ENCODE measurements around the gene ATP10D.
A peak's percentile ranks its signal among the peaks of the same experiment; 100 is the strongest.

Gene ATP10D

DNA sequence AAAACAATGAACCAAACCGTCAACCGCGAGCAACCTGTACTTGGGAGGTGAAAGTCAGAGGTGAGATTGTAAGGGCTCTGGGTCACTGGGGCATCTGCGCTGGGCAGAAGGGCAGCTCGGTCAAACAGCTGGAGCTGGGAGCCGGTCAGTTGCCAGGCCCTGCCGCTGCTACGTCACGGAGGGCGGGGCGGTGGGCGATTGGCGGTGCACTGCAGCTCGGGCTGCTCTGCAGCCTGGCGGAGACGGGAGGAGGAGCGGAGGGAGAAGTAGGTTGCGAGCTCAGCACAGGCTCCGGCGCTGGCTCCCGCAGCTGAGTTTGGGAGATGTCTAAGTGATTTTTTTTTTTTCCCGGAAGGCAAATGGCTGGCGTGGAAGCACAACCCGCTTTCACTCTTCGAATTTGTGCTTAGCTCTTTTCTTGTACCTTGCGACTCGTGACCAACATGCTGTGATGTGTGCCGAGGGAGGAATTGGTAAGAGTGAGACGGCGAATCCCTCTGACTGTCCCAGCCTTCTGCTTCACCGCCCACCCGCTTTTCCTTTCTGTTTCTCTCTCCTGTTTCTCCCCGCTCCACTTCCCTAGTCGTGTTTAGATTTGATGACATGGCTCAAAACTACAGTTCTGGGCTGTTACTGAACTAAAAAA, at the start of gene ATP10D:
Gene ATP10D (plus strand): TSS at position 229 of the 646 bp plus-strand sequence. CDS start 27,266 bp downstream, outside the sequence.
- Histone ChIP-seq H3K4me3 (ENCODE audit: low read length) (peak within 1 kb of the TSS; percentile 53; the same call in 1 of the 2 replicates), H3K27ac (ENCODE audit: low read length) (no peak within 1 kb of the TSS), H3K4me1 (ENCODE audit: control insufficient read depth, insufficient read depth, low read length) (no peaks in the 10 kb centered on the region), H3K36me3 (ENCODE audit: control insufficient read depth, insufficient read depth, low read length) (no peaks in the 10 kb centered on the region), H3K9me3 (ENCODE audit: control insufficient read depth, insufficient read depth, low read length) (no peaks in the 10 kb centered on the region), H3K27me3 (ENCODE audit: control insufficient read depth, insufficient read depth, low read length) (no peaks in the 10 kb centered on the region)
- WGBS (ENCODE audit: insufficient coverage, insufficient read length): no CpG with 5 or more reads among the region's 34 CpGs
- DNase-seq (ENCODE audit: low read depth, low spot score): peak; percentile 60

DNA sequence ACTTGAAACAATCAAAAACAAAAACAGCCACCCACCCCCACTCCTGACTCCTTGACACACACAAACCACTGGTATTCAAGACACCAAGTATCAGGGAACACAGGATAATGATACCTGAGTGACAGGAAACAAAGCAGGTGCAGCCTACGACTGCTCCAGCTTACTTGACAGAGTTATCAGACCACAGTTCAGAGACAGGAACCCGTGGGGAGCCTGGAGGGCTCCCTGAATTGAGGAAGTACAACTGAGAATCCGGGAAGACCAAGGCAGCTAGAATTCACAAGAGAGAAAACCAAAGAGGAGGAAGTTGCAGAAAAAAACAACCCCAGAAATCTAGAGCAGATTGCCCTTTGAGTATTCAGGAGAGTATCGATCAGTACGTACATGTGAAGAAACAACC, 42.1 kb upstream of the ATP10D start:
- H3K4me1 ChIP-seq (ENCODE audit: control insufficient read depth, insufficient read depth, low read length): no peaks in the 10 kb centered on the region
- H3K27ac ChIP-seq (ENCODE audit: low read length): no peak overlapping the region
- no peak overlapping the region for H3K4me3 ChIP-seq (ENCODE audit: low read length)
- H3K36me3 ChIP-seq (ENCODE audit: control insufficient read depth, insufficient read depth, low read length): no peaks in the 10 kb centered on the region
- no CpG with 5 or more reads among the region's 5 CpGs for WGBS (ENCODE audit: insufficient coverage, insufficient read length)
- H3K9me3 ChIP-seq (ENCODE audit: control insufficient read depth, insufficient read depth, low read length): no peaks in the 10 kb centered on the region
- no peak for DNase-seq (ENCODE audit: low read depth, low spot score)
- H3K27me3 ChIP-seq (ENCODE audit: control insufficient read depth, insufficient read depth, low read length): no peaks in the 10 kb centered on the region

DNA sequence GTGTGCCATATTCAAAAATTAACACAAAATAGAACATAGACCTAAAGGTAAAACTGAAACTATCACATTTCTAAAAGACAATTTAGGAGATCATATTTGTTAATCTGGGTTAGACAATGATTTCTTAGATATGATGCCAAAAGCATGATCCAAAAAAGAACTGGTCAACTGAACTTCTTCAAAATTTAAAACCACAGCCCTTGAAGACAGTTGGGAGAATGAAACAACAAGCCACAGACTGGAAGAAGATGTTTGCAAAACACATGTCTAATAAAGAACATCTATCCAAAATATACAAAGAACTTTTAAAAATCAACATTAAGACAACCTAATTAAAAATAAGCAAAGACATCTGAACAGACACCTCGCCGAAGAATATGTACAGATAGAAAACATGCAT, 41.0 kb upstream of the ATP10D start:
- WGBS (ENCODE audit: insufficient coverage, insufficient read length): no CpG with 5 or more reads among the region's 2 CpGs

DNA sequence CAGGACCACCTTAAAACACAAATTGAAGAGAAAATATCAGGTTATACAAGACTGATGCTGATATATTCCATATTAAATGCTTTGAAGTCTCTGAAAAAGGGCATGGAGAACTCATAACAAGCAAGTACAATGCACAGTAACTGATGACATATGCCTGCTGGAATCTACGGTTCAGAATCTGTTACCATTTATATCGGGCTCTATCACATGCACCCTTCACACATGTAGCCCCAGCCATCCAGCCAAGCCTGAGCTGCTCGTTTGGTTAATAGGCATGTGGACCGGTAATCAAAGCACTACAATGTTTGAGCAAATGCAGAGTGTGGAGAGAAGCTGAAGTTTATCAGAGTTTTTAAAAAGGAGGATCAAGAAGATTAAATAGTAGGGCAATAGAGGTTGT, 33.4 kb upstream of the ATP10D start:
- no CpG with 5 or more reads among the region's 4 CpGs for WGBS (ENCODE audit: insufficient coverage, insufficient read length)
- Histone ChIP-seq H3K27me3 (ENCODE audit: control insufficient read depth, insufficient read depth, low read length) (no peaks in the 10 kb centered on the region), H3K9me3 (ENCODE audit: control insufficient read depth, insufficient read depth, low read length) (no peaks in the 10 kb centered on the region; the same call in 1 of the 2 replicates), H3K4me3 (ENCODE audit: low read length) (no peak overlapping the region), H3K36me3 (ENCODE audit: control insufficient read depth, insufficient read depth, low read length) (no peaks in the 10 kb centered on the region), H3K27ac (ENCODE audit: low read length) (no peak overlapping the region), H3K4me1 (ENCODE audit: control insufficient read depth, insufficient read depth, low read length) (no peaks in the 10 kb centered on the region)
- no peak for DNase-seq (ENCODE audit: low read depth, low spot score)

More for the DNA sequence above, 41.0 kb upstream of the ATP10D start:
- Histone ChIP-seq H3K27ac (ENCODE audit: low read length) (no peak overlapping the region), H3K36me3 (ENCODE audit: control insufficient read depth, insufficient read depth, low read length) (no peaks in the 10 kb centered on the region), H3K4me3 (ENCODE audit: low read length) (no peak overlapping the region), H3K27me3 (ENCODE audit: control insufficient read depth, insufficient read depth, low read length) (no peaks in the 10 kb centered on the region), H3K9me3 (ENCODE audit: control insufficient read depth, insufficient read depth, low read length) (no peaks in the 10 kb centered on the region), H3K4me1 (ENCODE audit: control insufficient read depth, insufficient read depth, low read length) (no peaks in the 10 kb centered on the region)
- no peak for DNase-seq (ENCODE audit: low read depth, low spot score)

DNA sequence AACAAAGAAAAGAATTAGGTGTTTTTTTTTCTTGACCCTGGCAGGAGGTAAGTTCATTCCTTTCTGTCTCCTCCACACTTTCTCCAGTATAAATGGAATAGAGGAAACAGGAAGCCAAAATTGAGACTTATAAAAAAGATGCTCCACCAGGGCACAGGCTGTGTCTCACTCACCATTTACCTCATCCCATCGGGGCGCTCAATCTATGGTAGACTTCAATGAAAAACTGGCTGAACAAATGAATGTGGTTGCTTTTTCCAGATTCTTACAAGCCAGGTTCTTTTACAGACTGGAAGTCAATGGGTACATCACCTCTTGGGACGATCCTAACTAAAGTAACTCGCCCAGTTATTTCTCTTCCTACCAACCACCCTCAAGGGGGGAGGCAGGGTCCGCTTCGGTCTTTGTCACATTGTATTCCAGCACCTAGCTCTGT, 22.3 kb upstream of the ATP10D start:
- Histone ChIP-seq H3K4me1 (ENCODE audit: control insufficient read depth, insufficient read depth, low read length) (no peaks in the 10 kb centered on the region), H3K36me3 (ENCODE audit: control insufficient read depth, insufficient read depth, low read length) (no peaks in the 10 kb centered on the region), H3K4me3 (ENCODE audit: low read length) (peak overlapping the region; percentile 52; the same call in 1 of the 2 replicates), H3K27me3 (ENCODE audit: control insufficient read depth, insufficient read depth, low read length) (no peaks in the 10 kb centered on the region), H3K27ac (ENCODE audit: low read length) (no peak overlapping the region), H3K9me3 (ENCODE audit: control insufficient read depth, insufficient read depth, low read length) (no peaks in the 10 kb centered on the region)
- DNase-seq (ENCODE audit: low read depth, low spot score): no peak
- WGBS (ENCODE audit: insufficient coverage, insufficient read length): no CpG with 5 or more reads among the region's 6 CpGs

DNA sequence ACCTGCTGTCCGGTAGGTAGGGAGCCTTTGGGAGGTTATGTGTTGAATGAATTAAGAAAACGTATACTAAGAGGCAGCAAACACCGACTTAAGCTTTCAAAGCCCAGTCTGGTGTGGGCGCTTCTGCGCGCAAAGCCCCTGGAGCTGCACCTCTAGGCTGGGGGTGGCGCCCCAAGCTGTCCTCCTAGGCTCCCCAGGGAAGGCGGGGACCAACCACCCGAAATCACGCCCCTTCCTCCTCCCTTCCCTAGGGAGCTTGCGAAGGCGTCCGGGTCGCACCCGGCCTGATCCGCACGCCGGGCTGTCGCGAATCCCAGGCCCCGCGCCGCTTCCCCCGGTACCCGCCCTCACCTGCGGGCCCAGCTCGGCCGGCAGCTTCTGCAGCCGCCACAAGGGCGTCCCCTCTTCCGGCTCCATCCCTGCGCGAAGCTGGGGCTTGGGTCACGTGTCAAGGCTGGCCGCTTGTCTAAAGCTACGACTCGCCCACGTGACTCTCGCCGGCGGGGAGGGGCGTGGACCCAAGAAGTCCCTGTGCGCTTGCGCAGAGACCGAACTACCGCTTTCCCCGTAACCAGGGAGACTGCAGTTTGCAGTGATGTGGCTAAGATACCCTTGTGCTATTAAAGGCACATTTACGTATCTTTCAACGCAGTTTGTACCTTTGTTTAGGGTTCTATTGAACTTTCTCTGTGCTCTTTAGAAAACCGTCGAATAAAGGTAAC, 21.7 kb upstream of the ATP10D start, which contains the start of gene COMMD8:
Gene COMMD8 (minus strand): TSS at position 468 of the 722 bp plus-strand sequence. CDS start 51 bp downstream, at position 417.
- H3K4me3 ChIP-seq (ENCODE audit: low read length): peak within 1 kb of the TSS; percentile 52; the same call in 1 of the 2 replicates
- no peak within 1 kb of the TSS for H3K27ac ChIP-seq (ENCODE audit: low read length)
- DNase-seq (ENCODE audit: low read depth, low spot score): peak; percentile 96
- WGBS (ENCODE audit: insufficient coverage, insufficient read length): no CpG with 5 or more reads among the region's 51 CpGs
- H3K36me3 ChIP-seq (ENCODE audit: control insufficient read depth, insufficient read depth, low read length): no peaks in the 10 kb centered on the region
- H3K9me3 ChIP-seq (ENCODE audit: control insufficient read depth, insufficient read depth, low read length): no peaks in the 10 kb centered on the region
- no peaks in the 10 kb centered on the region for H3K27me3 ChIP-seq (ENCODE audit: control insufficient read depth, insufficient read depth, low read length)
- no peaks in the 10 kb centered on the region for H3K4me1 ChIP-seq (ENCODE audit: control insufficient read depth, insufficient read depth, low read length)

DNA sequence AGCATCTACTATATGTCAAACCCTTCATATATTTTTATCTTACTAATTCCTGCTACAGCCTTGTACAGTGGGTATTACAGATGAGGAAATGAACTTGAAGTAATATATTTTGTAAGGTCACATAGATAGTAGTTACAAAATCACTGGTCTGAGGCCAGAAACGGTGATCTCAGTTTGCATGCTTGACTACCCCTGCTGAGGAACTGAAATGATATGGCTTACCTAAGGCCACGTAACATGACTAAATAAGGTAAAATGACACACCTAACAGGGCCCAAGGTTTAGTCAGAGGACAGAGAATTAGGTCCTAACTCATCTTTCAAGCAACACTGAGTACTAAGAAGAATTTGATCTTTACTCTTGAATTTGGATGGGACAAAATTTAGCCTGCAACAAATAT, 20.1 kb upstream of the ATP10D start:
- no peak for DNase-seq (ENCODE audit: low read depth, low spot score)

DNA sequence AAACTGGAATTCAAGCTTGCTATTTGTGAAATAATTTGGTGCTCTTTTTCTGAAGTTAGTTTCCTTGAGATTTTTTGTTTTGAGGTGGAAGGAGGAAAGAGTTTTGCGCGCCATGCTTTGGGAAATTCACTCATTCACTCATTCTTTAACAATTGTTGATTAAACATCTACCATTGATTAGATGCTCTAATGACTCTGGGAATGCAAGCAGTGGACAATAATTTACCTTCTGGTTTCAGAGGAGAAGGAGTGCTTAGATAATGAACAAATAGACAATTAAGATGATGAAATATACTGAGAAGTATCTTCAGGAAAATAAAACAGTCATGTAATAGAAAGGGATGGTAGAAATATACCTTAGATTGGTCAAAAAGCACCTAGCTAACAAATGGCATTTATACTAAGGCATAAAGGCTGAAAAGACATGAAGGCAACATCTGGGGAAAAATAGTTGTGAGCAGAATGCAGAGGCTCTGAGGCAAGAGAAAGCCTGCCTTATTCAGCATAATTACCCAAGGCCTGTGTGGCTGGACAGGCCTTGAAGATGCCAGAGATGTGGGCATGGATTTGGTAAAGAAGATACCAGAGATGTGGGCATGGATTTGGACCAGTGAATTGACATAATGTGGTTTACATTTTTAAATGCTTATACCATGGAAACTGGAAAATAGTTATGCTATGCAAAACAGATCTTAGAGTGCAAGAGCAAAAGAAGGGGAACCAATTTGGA, 18.9 kb upstream of the ATP10D start:
- WGBS (ENCODE audit: insufficient coverage, insufficient read length): no CpG with 5 or more reads among the region's 2 CpGs
- H3K27me3 ChIP-seq (ENCODE audit: control insufficient read depth, insufficient read depth, low read length): no peaks in the 10 kb centered on the region

More for the DNA sequence above, 20.1 kb upstream of the ATP10D start:
- H3K36me3 ChIP-seq (ENCODE audit: control insufficient read depth, insufficient read depth, low read length): no peaks in the 10 kb centered on the region
- no CpG with 5 or more reads among the region's 2 CpGs for WGBS (ENCODE audit: insufficient coverage, insufficient read length)
- H3K4me1 ChIP-seq (ENCODE audit: control insufficient read depth, insufficient read depth, low read length): no peaks in the 10 kb centered on the region
- no peaks in the 10 kb centered on the region for H3K9me3 ChIP-seq (ENCODE audit: control insufficient read depth, insufficient read depth, low read length)
- H3K27ac ChIP-seq (ENCODE audit: low read length): no peak overlapping the region
- H3K27me3 ChIP-seq (ENCODE audit: control insufficient read depth, insufficient read depth, low read length): no peaks in the 10 kb centered on the region
- H3K4me3 ChIP-seq (ENCODE audit: low read length): no peak overlapping the region

DNA sequence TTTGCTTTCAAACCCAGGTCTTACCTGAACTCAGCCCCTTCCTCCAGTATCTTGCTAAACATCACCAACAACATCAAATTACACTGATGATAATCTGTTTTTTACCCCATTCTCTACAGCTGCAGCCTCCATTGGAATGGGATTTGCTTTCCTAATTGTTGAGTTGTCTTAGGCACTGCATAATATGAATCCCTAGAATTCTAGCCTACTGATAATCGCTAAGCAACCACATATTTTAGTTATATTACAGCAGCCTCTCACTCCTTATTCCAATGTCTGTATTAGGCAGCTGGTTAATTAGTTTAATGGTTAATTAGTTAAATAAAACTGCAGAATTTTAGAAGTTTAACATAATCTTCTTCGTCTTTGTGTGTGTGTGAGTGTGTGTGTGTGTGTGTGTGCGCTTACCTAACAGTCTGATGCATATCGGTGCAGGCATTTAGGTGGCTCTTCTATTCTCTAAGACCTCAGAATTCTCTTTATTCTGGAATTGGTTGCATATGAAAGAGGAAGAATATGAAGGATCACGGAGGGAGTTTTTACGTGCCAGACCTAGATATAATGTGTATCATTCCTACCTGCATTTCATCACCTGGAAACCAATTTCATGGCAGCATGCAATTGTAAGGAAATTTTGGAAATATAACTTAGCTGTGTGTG, 16.2 kb upstream of the ATP10D start:
- Histone ChIP-seq H3K4me1 (ENCODE audit: control insufficient read depth, insufficient read depth, low read length) (no peaks in the 10 kb centered on the region), H3K27ac (ENCODE audit: low read length) (no peak overlapping the region), H3K4me3 (ENCODE audit: low read length) (no peak overlapping the region), H3K9me3 (ENCODE audit: control insufficient read depth, insufficient read depth, low read length) (no peaks in the 10 kb centered on the region), H3K36me3 (ENCODE audit: control insufficient read depth, insufficient read depth, low read length) (no peaks in the 10 kb centered on the region), H3K27me3 (ENCODE audit: control insufficient read depth, insufficient read depth, low read length) (no peaks in the 10 kb centered on the region)
- DNase-seq (ENCODE audit: low read depth, low spot score): no peak
- no CpG with 5 or more reads among the region's 6 CpGs for WGBS (ENCODE audit: insufficient coverage, insufficient read length)

More for the DNA sequence above, 18.9 kb upstream of the ATP10D start:
- Histone ChIP-seq H3K4me3 (ENCODE audit: low read length) (no peak overlapping the region), H3K4me1 (ENCODE audit: control insufficient read depth, insufficient read depth, low read length) (no peaks in the 10 kb centered on the region), H3K9me3 (ENCODE audit: control insufficient read depth, insufficient read depth, low read length) (no peaks in the 10 kb centered on the region), H3K27ac (ENCODE audit: low read length) (no peak overlapping the region), H3K36me3 (ENCODE audit: control insufficient read depth, insufficient read depth, low read length) (no peaks in the 10 kb centered on the region)
- no peak for DNase-seq (ENCODE audit: low read depth, low spot score)

DNA sequence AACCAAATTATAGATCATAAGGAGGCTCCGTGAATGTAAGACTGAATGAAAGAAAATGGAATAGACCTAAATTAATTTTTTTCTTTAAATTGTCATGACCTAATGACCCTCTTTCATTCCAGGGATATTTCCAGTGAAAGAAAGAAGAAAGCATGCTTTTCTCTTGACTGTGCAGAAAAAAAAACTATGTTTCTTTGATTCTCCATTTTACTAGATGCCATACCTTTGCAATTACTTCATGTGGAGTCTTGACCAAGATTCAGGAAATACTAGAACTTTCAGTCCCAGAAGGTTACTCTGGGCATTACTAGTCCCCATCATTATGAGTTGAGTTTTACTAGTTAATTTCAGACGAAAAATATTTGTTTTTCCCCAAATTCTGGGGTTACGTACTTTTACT, 15.1 kb upstream of the ATP10D start:
- no peak overlapping the region for H3K4me3 ChIP-seq (ENCODE audit: low read length)
- DNase-seq (ENCODE audit: low read depth, low spot score): no peak
- H3K36me3 ChIP-seq (ENCODE audit: control insufficient read depth, insufficient read depth, low read length): no peaks in the 10 kb centered on the region
- no CpG with 5 or more reads among the region's 3 CpGs for WGBS (ENCODE audit: insufficient coverage, insufficient read length)
- H3K9me3 ChIP-seq (ENCODE audit: control insufficient read depth, insufficient read depth, low read length): no peaks in the 10 kb centered on the region
- no peaks in the 10 kb centered on the region for H3K27me3 ChIP-seq (ENCODE audit: control insufficient read depth, insufficient read depth, low read length)
- no peak overlapping the region for H3K27ac ChIP-seq (ENCODE audit: low read length)
- no peaks in the 10 kb centered on the region for H3K4me1 ChIP-seq (ENCODE audit: control insufficient read depth, insufficient read depth, low read length)

Measured in iPS DF 6.9 (cell line).